ENCODE results near the gene N4BP2L1.

Gene N4BP2L1

GRCh38 chr13:32432856-32433255 is 4.9 kb upstream of the N4BP2L1 start:
- no peak for FAIRE-seq
- DNase-seq (ENCODE audit: low spot score) = no peak

GRCh38 chr13:32431361-32431760 is 3.4 kb upstream of the N4BP2L1 start:
- FAIRE-seq = no peak
- no peak for DNase-seq (ENCODE audit: low spot score)

GRCh38 chr13:32430018-32430747 is 2.3 kb upstream of the N4BP2L1 start:
- FAIRE-seq (no peak), DNase-seq (ENCODE audit: low spot score) (no peak)

- no peak for FAIRE-seq
- no peak for DNase-seq (ENCODE audit: low spot score)
Observed at GRCh38 chr13:32429433-32429909, 1.5 kb upstream of the N4BP2L1 start.

- FAIRE-seq = no peak
- no peak for DNase-seq (ENCODE audit: low spot score)
Observed at GRCh38 chr13:32428581-32429432, 877 bp upstream of the N4BP2L1 start.

- FAIRE-seq = no peak
Observed at GRCh38 chr13:32426990-32427851, 709 bp downstream of the N4BP2L1 start.

GRCh38 chr13:32426191-32426989 is 1.5 kb downstream of the N4BP2L1 start:
- FAIRE-seq = no peak
- no peak for DNase-seq (ENCODE audit: low spot score)

More at GRCh38 chr13:32426990-32427851, 709 bp downstream of the N4BP2L1 start:
- DNase-seq (ENCODE audit: low spot score) = no peak

- no peak for FAIRE-seq
- no peak for DNase-seq (ENCODE audit: low spot score)
Observed at GRCh38 chr13:32425158-32425557, 2.8 kb downstream of the N4BP2L1 start.

- no peak for FAIRE-seq
- DNase-seq (ENCODE audit: low spot score) = no peak
Observed at GRCh38 chr13:32423592-32423991, 4.3 kb downstream of the N4BP2L1 start.

GRCh38 chr13:32419862-32420261 is 8.1 kb downstream of the N4BP2L1 start:
- FAIRE-seq = no peak
- no peak for DNase-seq (ENCODE audit: low spot score)

- FAIRE-seq (no peak), DNase-seq (ENCODE audit: low spot score) (no peak)
Observed at GRCh38 chr13:32417995-32418394, 9.9 kb downstream of the N4BP2L1 start.

- FAIRE-seq = no peak
- no peak for DNase-seq (ENCODE audit: low spot score)
Observed at GRCh38 chr13:32415019-32415418, 12.9 kb downstream of the N4BP2L1 start.

- FAIRE-seq (no peak), DNase-seq (ENCODE audit: low spot score) (no peak)
Observed at GRCh38 chr13:32414580-32414979, 13.3 kb downstream of the N4BP2L1 start.

- FAIRE-seq (no peak), DNase-seq (ENCODE audit: low spot score) (no peak)
Observed at GRCh38 chr13:32413284-32413683, 14.6 kb downstream of the N4BP2L1 start.

GRCh38 chr13:32409561-32410421 is 18.1 kb downstream of the N4BP2L1 start:
- FAIRE-seq (no peak), DNase-seq (ENCODE audit: low spot score) (no peak)

GRCh38 chr13:32409001-32409313 is 19.0 kb downstream of the N4BP2L1 start:
- FAIRE-seq (no peak), DNase-seq (ENCODE audit: low spot score) (no peak)

GRCh38 chr13:32408296-32409000 is 19.5 kb downstream of the N4BP2L1 start:
- no peak for FAIRE-seq

GRCh38 chr13:32407854-32408253 is 20.1 kb downstream of the N4BP2L1 start:
- FAIRE-seq (no peak), DNase-seq (ENCODE audit: low spot score) (no peak)

More at GRCh38 chr13:32408296-32409000, 19.5 kb downstream of the N4BP2L1 start:
- no peak for DNase-seq (ENCODE audit: low spot score)

- DNase-seq (ENCODE audit: low spot score) (no peak), FAIRE-seq (no peak)
Observed at GRCh38 chr13:32403108-32403507, 24.8 kb downstream of the N4BP2L1 start.
